ENCODE results near the gene SLC2A4.
"Not testable (repeated sequence)": the region's sequence is repeated elsewhere in the genome, so short reads cannot be mapped to it uniquely, and the experiment has no call there.

The SLC2A4 gene

GRCh38 chr17:7334938-7335538 is 53.5 kb downstream of the SLC2A4 start:
- no peak for FAIRE-seq
- no peak for TF ChIP-seq CTCF (IDR thresholded peaks at IDR 0.05; ENCODE audit: insufficient read depth, missing control alignments)

GRCh38 chr17:7335765-7336164 is 54.2 kb downstream of the SLC2A4 start:
- DNase-seq (ENCODE audit: insufficient read length, low spot score); FAIRE-seq: not testable (repeated sequence)

More at GRCh38 chr17:7334938-7335538, 53.5 kb downstream of the SLC2A4 start:
- DNase-seq (ENCODE audit: insufficient read length, low spot score) = no peak

- TF ChIP-seq CTCF (IDR thresholded peaks at IDR 0.05; ENCODE audit: insufficient read depth, missing control alignments) = no peak
- no peak for DNase-seq (ENCODE audit: insufficient read length, low spot score)
- no peak for FAIRE-seq
These were observed 55.0 kb downstream of the SLC2A4 start, which contains the start of gene ACAP1 for GRCh38 chr17:7336240-7337175. Gene ACAP1 (plus strand): TSS chr17:7336529. CDS start chr17:7336735, 206 bp downstream.

GRCh38 chr17:7337600-7337999 is 56.1 kb downstream of the SLC2A4 start:
- DNase-seq (ENCODE audit: insufficient read length, low spot score); FAIRE-seq: not testable (repeated sequence)
